GM12873 (cell line): Measurements from ENCODE around the gene BLM.

Experiments
- TF ChIP-seq, protein P1 (sequence below): IDR thresholded peaks from 2 replicates; pipeline ENCODE4 v1.5.1; 2012; ENCODE audit warnings: low read depth, mild to moderate bottlenecking, moderate library complexity, low read length, control low read depth; ENCODE audit not compliant: insufficient read depth; ENCODE audit errors: missing control alignments

BLM gene

DNA sequence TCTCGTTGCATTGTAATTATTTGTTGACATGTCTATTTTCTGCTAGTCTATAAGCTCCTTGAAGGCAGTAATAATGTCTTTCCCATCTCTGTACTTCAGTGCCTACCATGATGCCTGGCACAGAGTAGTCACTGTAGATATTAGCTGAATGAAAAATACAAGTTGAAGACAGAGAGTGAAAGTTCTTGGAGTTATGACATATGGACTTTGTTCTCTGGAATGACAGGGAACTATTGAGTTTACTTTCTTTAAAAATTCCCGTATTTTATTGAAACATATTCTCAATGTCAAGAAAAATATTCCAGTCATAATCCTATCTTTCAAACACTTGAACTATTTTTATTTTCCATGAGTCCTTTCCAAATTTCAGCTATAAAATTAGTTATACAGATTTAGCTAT is 3.0 kb downstream of the BLM start:
- TF ChIP-seq, protein P1, sequence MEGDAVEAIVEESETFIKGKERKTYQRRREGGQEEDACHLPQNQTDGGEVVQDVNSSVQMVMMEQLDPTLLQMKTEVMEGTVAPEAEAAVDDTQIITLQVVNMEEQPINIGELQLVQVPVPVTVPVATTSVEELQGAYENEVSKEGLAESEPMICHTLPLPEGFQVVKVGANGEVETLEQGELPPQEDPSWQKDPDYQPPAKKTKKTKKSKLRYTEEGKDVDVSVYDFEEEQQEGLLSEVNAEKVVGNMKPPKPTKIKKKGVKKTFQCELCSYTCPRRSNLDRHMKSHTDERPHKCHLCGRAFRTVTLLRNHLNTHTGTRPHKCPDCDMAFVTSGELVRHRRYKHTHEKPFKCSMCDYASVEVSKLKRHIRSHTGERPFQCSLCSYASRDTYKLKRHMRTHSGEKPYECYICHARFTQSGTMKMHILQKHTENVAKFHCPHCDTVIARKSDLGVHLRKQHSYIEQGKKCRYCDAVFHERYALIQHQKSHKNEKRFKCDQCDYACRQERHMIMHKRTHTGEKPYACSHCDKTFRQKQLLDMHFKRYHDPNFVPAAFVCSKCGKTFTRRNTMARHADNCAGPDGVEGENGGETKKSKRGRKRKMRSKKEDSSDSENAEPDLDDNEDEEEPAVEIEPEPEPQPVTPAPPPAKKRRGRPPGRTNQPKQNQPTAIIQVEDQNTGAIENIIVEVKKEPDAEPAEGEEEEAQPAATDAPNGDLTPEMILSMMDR = no peak

- TF ChIP-seq, protein P1 = no peak
Observed at GRCh38 chr15:90729261-90729660, 12.1 kb downstream of the BLM start.

GRCh38 chr15:90730290-90730689 is 13.1 kb downstream of the BLM start:
- TF ChIP-seq, protein P1 = no peak

GRCh38 chr15:90735923-90736322 is 18.8 kb downstream of the BLM start:
- TF ChIP-seq, protein P1 = no peak

- TF ChIP-seq, protein P1 = no peak
Observed at GRCh38 chr15:90742087-90742486, 24.9 kb downstream of the BLM start.

- TF ChIP-seq, protein P1 = no peak
Observed at GRCh38 chr15:90743407-90743806, 26.3 kb downstream of the BLM start.

DNA sequence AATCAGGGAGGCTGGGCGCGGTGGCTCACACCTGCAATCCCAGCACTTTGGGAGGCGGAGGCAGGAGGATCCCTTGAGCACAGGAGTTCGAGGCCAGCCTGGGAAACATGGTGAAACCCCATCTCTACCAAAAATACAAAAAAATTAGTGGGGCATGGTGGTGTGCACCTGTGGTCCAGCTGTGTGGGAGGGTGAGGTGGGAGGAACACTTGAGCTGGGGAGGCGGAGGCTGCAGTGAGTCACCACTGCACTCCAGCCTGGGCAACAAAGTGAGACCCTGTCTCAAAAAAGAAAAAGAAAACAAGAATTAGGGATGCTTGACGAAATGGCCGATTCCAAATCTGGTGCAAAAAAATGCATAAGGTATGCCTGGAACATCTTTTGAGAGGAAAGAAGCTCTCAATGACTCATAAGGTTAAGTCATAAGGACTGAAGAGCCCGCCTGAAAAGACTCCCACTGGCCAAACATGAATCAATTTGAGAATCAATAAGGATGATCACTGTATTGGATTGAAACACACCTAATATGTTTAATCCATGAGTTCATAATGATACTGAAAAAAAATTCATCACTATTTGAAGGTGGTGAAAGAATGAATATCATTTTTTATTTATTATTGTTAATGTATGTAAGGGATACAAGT is 27.7 kb downstream of the BLM start:
- TF ChIP-seq, protein P1 = no peak
